ENCODE results near the gene PRR14L.
"Not testable (repeated sequence)": the region's sequence is repeated elsewhere in the genome, so short reads cannot be mapped to it uniquely, and the experiment has no call there.

The PRR14L gene

DNA sequence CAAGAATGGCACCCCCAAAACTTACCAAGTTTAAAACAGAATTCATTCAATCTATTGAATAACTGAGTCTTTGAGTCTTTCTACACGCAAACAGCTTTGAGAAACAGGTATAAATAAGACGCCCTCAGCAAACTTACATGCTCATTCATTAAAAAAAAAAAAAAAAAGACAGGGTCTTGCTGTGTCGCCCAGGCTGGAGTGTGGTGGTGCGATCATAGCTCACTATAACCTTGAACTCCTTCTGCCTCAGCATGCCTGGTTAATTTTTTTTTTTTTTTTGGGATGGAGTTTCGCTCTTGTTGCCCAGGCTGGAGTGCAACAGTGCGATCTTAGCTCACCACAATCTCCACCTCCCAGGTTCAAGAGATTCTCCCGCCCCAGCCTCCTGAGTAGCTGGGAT lies 6.1 kb downstream of the PRR14L start:
- TF ChIP-seq, protein P1, sequence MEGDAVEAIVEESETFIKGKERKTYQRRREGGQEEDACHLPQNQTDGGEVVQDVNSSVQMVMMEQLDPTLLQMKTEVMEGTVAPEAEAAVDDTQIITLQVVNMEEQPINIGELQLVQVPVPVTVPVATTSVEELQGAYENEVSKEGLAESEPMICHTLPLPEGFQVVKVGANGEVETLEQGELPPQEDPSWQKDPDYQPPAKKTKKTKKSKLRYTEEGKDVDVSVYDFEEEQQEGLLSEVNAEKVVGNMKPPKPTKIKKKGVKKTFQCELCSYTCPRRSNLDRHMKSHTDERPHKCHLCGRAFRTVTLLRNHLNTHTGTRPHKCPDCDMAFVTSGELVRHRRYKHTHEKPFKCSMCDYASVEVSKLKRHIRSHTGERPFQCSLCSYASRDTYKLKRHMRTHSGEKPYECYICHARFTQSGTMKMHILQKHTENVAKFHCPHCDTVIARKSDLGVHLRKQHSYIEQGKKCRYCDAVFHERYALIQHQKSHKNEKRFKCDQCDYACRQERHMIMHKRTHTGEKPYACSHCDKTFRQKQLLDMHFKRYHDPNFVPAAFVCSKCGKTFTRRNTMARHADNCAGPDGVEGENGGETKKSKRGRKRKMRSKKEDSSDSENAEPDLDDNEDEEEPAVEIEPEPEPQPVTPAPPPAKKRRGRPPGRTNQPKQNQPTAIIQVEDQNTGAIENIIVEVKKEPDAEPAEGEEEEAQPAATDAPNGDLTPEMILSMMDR (IDR thresholded peaks at IDR 0.05; ENCODE audit: insufficient read depth, low read length, missing control alignments) = no peak
- no peak for DNase-seq (ENCODE audit: low read depth, low spot score)
- ChIA-PET POLR2A (no interaction called here), CTCF (interaction anchor here (0.6 to 1.6 kb wide), 2 partner anchors 9 to 182 kb away, joined by 3 to 5 read pairs; no protein-coding TSS in a partner anchor)
- H3K4me3 ChIP-seq (ENCODE audit: low read depth, low read length) = no peak overlapping the region

DNA sequence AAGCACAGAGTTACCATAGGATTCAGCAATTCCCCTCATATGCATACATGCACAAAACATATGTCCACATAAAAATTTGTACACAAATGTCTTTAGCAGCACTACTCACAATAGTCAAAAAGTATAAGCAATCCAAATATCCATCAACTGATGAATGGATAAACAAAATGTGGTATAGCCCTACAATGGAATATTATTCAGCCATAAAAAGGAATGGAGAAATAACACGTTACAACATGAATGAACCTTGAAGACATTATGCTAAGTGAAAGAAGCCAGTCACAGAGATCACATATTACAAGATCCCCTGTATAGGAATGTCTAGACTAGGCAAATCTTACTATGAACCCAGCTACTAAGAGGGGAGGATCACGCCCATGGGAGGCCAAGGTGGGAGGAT lies 7.2 kb downstream of the PRR14L start:
- ChIA-PET CTCF (interaction anchor here (1.1 kb wide), 1 partner anchor 198 kb away, joined by 3 read pairs; no protein-coding TSS in a partner anchor), POLR2A (no interaction called here)
- DNase-seq (ENCODE audit: low read depth, low spot score) = no peak
- TF ChIP-seq, protein P1 (IDR thresholded peaks at IDR 0.05; ENCODE audit: insufficient read depth, low read length, missing control alignments) = no peak
- H3K4me3 ChIP-seq (ENCODE audit: low read depth, low read length) = no peak overlapping the region

DNA sequence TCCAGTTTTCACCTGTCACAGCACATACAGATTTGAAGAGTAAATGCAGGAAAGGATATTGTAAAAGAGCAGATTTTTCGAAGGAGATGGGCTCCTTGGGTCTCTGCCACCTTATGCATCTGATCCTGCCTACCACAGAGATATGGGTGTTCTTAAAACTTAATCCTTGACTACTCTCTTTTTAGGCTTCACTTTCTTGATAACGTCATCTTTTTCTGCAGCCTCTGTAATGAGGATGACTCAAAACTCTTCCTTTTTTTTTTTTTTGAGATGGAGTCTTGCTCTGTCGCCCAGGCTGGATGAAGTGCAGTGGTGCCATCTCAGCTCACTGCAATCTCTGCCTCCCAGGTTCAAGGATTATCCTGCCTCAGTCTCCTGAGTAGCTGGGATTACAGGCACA lies 7.8 kb downstream of the PRR14L start:
- no peak overlapping the region for H3K4me3 ChIP-seq (ENCODE audit: low read depth, low read length)
- ChIA-PET CTCF (interaction anchor here (1.1 kb wide), 1 partner anchor 197 kb away, joined by 3 read pairs; no protein-coding TSS in a partner anchor), POLR2A (no interaction called here)
- no peak for DNase-seq (ENCODE audit: low read depth, low spot score)
- TF ChIP-seq, protein P1 (IDR thresholded peaks at IDR 0.05; ENCODE audit: insufficient read depth, low read length, missing control alignments) = no peak

DNA sequence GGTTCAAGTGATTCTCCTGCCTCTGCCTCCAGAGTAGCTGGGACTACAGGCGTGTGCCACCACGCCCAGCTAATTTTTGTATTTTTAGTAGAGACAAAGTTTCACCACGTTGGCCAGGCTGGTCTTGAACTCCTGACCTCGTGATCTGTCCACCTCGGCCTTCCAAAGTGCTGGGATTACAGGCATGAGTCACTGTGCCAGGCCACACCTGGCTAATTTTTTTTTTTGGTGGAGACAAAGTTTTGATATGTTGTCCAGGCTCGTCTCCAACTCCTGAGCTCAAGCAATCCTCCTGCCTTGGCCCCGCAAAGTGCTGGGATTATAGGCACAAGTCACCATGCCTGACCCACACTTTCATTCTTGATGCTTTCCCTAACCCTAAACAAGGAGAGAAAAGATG lies 9.6 kb downstream of the PRR14L start:
- POLR2A ChIA-PET; CTCF ChIA-PET; H3K4me3 ChIP-seq (ENCODE audit: low read depth, low read length); DNase-seq (ENCODE audit: low read depth, low spot score): not testable (repeated sequence)

DNA sequence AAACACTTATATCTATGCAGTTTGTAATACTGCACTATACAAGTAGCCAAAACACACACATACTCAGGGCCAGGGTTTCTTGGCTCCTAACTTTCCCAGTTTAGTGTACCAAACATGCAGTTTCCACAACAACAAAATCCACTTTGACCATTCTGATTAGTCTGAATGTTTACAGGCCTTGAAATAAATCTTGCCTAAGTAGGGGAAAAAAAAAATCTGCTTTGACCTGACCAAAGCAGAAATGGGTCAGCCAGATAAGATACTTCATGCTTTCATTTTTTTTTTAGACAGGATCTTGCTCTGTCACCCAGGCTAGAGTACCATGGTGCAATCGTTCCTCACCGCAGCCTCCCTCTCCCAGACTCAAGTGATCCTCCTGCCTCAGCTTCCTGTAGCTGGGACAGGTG lies 10.1 kb downstream of the PRR14L start:
- CTCF ChIA-PET = no interaction called here
- H3K4me3 ChIP-seq (ENCODE audit: low read depth, low read length) = no peak overlapping the region
- no peak for DNase-seq (ENCODE audit: low read depth, low spot score)
- POLR2A ChIA-PET = no interaction called here
- TF ChIP-seq, protein P1 (IDR thresholded peaks at IDR 0.05; ENCODE audit: insufficient read depth, low read length, missing control alignments) = no peak

DNA sequence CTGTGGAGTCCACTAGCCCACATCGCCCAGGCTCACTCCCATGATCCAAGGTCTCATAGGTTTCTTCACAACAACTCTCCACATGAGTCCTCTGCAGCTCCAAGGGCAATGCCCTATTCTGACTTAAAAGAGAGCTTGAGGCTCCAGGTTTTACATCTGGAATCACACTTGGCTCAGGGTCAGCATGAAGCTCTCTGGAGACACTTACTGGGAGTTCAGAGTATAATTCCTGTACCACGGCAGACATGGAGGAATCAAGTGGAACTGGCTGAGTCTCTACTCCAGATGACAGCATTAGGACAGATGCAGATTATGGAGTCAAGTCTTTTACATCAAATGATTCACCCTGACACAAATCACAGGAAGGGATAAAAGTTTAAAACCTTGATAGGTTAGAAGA lies 11.4 kb downstream of the PRR14L start:
- TF ChIP-seq, protein P1 (IDR thresholded peaks at IDR 0.05; ENCODE audit: insufficient read depth, low read length, missing control alignments) = no peak
- no peak for DNase-seq (ENCODE audit: low read depth, low spot score)
- CTCF ChIA-PET = interaction anchor here (0.9 to 1.0 kb wide), 2 partner anchors 73 to 232 kb away, joined by 3 read pairs; no protein-coding TSS in a partner anchor
- POLR2A ChIA-PET = interaction anchor here (0.5 kb wide), 1 partner anchor 147 kb away, joined by 4 read pairs; no protein-coding TSS in a partner anchor
- H3K4me3 ChIP-seq (ENCODE audit: low read depth, low read length) = no peak overlapping the region

DNA sequence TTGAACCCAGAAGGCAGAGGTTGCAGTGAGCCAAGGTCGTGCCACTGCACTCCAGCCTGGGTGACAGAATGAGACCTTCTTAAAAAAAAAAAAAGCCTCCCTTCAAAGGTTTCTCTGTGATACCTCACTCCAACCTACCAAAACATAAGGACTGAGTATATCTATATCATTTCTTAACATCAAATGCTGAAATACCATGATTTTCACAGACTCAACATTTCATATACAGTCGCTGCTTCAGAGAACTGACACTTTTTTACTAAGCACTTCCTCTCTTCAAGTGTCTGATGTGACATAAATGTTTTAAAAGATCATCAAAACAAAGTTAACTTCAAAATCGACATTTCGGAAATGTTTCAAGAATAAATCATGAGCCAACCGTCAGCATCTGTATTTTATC lies 12.0 kb downstream of the PRR14L start:
- no peak for DNase-seq (ENCODE audit: low read depth, low spot score)
- POLR2A ChIA-PET = no interaction called here
- CTCF ChIA-PET = interaction anchor here (0.9 to 1.2 kb wide), 3 partner anchors 72 to 232 kb away, joined by 3 read pairs; no protein-coding TSS in a partner anchor

More for the DNA sequence above, 12.0 kb downstream of the PRR14L start:
- TF ChIP-seq, protein P1 (IDR thresholded peaks at IDR 0.05; ENCODE audit: insufficient read depth, low read length, missing control alignments) = no peak
- no peak overlapping the region for H3K4me3 ChIP-seq (ENCODE audit: low read depth, low read length)
